Tibial nerve (tissue), 4 donors: ENCODE measurements around the gene CHTF8. TPM values are rescaled to one million over a fixed set of nuclear protein-coding genes. Genes with fewer than 3 reads are reported as not detected.

Source experiments
- DNase-seq, 2 donors: peaks; one replicate each; pipeline ENCODE4 v3.0.0-alpha.2; 2019; ENCODE audit warnings: low spot score in 2 of 2
- H3K27ac ChIP-seq, 4 donors: fragments of 200-600 bp; sonication (generic) in 3 of 4; one replicate each; pipeline ENCODE4 v1.5.1; 2017 to 2019; ENCODE audit warnings: mild to moderate bottlenecking in 1 of 4
- H3K27me3 ChIP-seq, 2 donors: fragments of 200-600 bp; sonication (generic) in 1 of 2; one replicate each; pipeline versions ENCODE4 v1.5.1 to v1.6.0; 2017 to 2019
- H3K36me3 ChIP-seq, 3 donors: fragments of 200-600 bp; sonication (generic); one replicate each; pipeline ENCODE4 v1.5.1; 2018 to 2019
- H3K4me1 ChIP-seq, 4 donors: fragments of 200-600 bp; sonication (generic) in 3 of 4; one replicate each; pipeline ENCODE4 v1.5.1; 2017 to 2019
- H3K4me3 ChIP-seq, 4 donors: fragments of 200-600 bp; sonication (generic) in 3 of 4; one replicate each; pipeline ENCODE4 v1.5.1; 2017 to 2019; ENCODE audit warnings: mild to moderate bottlenecking in 1 of 4, moderate library complexity in 1 of 4
- H3K9me3 ChIP-seq, 4 donors: fragments of 200-600 bp; sonication (generic) in 3 of 4; one replicate each; pipeline ENCODE4 v1.5.1; 2017 to 2019
- EP300 ChIP-seq, 2 donors: sonication (generic); formaldehyde crosslinking; IDR thresholded peaks; one replicate each; pipeline ENCODE4 v1.6.1; 2017; ENCODE audit warnings: antibody characterized with exemption in 2 of 2, mild to moderate bottlenecking in 1 of 2
- POLR2A ChIP-seq, 2 donors: fragments of 450-650 bp; IDR thresholded peaks; one replicate each; pipeline ENCODE4 v1.6.1; 2017; ENCODE audit warnings: antibody characterized with exemption in 2 of 2, mild to moderate bottlenecking in 2 of 2, moderate library complexity in 2 of 2
- WGBS, 2 donors: methylation state at CpG; one replicate each; pipeline ENCODE4 v1.1.5; 2018; 5-methylcytosine and 5-hydroxymethylcytosine counted together
- total RNA-seq, 4 donors: library from RNA; depleted of rRNA; stranded (reverse); fragments of >200 nt; gene quantifications; one replicate each; pipeline ENCODE4 v1.1.0, GENCODE V29; 2016
- TF ChIP-seq, protein P1 (sequence below), 5 experiments: fragments of 200-600 bp in 3 of 5; fragments of 450-650 bp in 2 of 5; sonication (generic) in 3 of 5; IDR thresholded peaks; one replicate each; pipeline ENCODE4 v1.5.1; 2016 to 2019; ENCODE audit warnings: antibody characterized with exemption in 5 of 5, mild to moderate bottlenecking in 3 of 5, moderate library complexity in 2 of 5

Gene CHTF8
- total RNA-seq, 4 donors from 2014 or later: 58.8 to 99.0 (median 76.5) TPM

DNA sequence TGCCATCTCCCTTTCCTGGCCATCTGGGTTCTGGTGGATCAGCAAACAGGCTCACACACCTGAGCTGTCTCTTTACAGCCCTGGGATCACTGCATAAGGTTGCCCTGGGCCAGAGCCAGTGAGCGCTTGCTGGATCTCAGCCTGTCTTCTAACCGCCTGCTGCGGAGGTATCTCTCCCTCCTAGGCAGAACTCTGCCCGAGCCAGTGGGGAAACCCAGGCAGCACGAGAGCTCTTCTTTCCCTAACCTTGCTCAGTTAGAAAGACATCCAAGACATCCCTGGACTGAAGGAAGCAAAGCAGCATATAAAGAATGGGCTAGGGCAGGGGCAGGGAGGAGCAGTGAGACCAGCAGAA is 20.5 kb downstream of the CHTF8 start:
- Histone ChIP-seq H3K9me3 (no peaks in the 10 kb centered on the region), H3K27ac (no peak overlapping the region), H3K4me1 (peaks cover 0 to 23% (median 14%) of the 10 kb centered on the region in 4 donors), H3K4me3 (no peak overlapping the region), H3K27me3 (peaks cover 0 to 13% of the 10 kb centered on the region in 2 donors), H3K36me3 (peaks cover 0 to 78% (median 6%) of the 10 kb centered on the region in 3 donors)
- 95 to 100% methylated on average over 5 of the region's 5 CpGs for WGBS, 2 donors
- no peak for DNase-seq
- TF ChIP-seq, protein P1, sequence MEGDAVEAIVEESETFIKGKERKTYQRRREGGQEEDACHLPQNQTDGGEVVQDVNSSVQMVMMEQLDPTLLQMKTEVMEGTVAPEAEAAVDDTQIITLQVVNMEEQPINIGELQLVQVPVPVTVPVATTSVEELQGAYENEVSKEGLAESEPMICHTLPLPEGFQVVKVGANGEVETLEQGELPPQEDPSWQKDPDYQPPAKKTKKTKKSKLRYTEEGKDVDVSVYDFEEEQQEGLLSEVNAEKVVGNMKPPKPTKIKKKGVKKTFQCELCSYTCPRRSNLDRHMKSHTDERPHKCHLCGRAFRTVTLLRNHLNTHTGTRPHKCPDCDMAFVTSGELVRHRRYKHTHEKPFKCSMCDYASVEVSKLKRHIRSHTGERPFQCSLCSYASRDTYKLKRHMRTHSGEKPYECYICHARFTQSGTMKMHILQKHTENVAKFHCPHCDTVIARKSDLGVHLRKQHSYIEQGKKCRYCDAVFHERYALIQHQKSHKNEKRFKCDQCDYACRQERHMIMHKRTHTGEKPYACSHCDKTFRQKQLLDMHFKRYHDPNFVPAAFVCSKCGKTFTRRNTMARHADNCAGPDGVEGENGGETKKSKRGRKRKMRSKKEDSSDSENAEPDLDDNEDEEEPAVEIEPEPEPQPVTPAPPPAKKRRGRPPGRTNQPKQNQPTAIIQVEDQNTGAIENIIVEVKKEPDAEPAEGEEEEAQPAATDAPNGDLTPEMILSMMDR (IDR thresholded peaks at IDR 0.05): no peak
- TF ChIP-seq EP300 (IDR thresholded peaks at IDR 0.05) (no peak), POLR2A (IDR thresholded peaks at IDR 0.05) (no peak)

DNA sequence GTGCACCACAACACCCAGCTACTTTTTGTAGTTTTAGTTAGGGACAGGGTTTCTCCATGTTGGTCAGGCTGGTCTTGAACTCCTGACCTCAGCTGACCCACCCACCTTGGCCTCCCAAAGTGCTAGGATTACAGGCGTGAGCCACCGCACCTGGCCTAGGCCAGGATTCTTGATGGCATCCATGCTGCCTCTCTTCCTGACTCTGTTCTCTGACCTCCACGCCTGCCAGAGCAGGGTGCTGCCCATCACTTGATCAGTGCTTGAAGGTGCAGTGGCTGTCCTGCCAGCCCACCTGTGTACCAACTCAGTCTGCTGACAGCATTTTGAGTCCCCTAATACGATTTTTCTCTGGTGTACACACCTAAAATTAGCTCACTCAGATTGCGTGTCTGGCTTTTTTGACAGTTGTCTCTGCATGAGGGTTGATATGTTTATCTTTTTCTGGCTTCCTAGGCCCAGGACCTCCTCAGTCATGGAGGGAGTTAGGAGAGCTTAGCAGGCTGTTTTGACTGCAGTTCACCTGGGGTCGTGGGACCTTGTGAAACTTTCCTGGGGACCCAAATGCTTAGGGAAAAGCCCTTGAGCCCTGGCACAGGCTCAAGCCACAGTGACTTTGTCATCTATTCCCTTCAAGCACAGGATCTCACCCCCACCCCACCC is 21.0 kb downstream of the CHTF8 start:
- peaks cover 0 to 25% (median 16%) of the 10 kb centered on the region in 4 donors for H3K4me1 ChIP-seq
- 89 to 90% methylated on average over 6 of the region's 6 CpGs for WGBS, 2 donors
- H3K4me3 ChIP-seq: no peak overlapping the region
- no peaks in the 10 kb centered on the region for H3K9me3 ChIP-seq
- DNase-seq: no peak
- H3K27ac ChIP-seq: no peak overlapping the region
- TF ChIP-seq EP300 (IDR thresholded peaks at IDR 0.05) (no peak), POLR2A (IDR thresholded peaks at IDR 0.05) (no peak)
- TF ChIP-seq, protein P1 (IDR thresholded peaks at IDR 0.05): no peak
- peaks cover 0 to 73% (median 6%) of the 10 kb centered on the region in 3 donors for H3K36me3 ChIP-seq
- H3K27me3 ChIP-seq: peaks cover 0 to 18% of the 10 kb centered on the region in 2 donors

DNA sequence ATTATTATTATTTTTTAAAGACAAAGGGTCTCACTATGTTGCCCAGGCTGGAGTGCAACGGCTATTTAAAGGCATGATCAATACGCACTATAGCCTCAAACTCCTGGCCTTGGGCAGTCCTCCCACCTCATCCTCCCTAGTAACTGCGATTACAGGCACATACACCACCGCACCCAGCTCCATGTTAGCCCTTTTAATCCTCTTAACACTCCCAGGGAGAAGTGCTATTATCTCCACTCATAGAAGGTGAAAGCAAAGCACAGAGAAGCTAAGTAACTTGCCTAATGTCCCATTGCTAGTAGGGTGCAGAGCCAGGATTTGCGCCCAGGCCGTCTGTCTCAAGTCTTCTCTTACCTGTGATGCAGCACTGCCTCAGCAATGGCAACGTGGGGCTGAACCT is 22.0 kb downstream of the CHTF8 start:
- no peak overlapping the region for H3K27ac ChIP-seq
- H3K27me3 ChIP-seq: peaks cover 0 to 24% of the 10 kb centered on the region in 2 donors
- no peak for TF ChIP-seq POLR2A (IDR thresholded peaks at IDR 0.05)
- no peak for TF ChIP-seq EP300 (IDR thresholded peaks at IDR 0.05)
- TF ChIP-seq, protein P1 (IDR thresholded peaks at IDR 0.05): no peak
- H3K4me1 ChIP-seq: peaks cover 0 to 30% (median 22%) of the 10 kb centered on the region in 4 donors
- DNase-seq: no peak
- no peaks in the 10 kb centered on the region for H3K9me3 ChIP-seq
- WGBS, 2 donors: 88 to 91% methylated on average over 7 of the region's 7 CpGs
- H3K36me3 ChIP-seq: peaks cover 0 to 63% (median 6%) of the 10 kb centered on the region in 3 donors
- H3K4me3 ChIP-seq: no peak overlapping the region

DNA sequence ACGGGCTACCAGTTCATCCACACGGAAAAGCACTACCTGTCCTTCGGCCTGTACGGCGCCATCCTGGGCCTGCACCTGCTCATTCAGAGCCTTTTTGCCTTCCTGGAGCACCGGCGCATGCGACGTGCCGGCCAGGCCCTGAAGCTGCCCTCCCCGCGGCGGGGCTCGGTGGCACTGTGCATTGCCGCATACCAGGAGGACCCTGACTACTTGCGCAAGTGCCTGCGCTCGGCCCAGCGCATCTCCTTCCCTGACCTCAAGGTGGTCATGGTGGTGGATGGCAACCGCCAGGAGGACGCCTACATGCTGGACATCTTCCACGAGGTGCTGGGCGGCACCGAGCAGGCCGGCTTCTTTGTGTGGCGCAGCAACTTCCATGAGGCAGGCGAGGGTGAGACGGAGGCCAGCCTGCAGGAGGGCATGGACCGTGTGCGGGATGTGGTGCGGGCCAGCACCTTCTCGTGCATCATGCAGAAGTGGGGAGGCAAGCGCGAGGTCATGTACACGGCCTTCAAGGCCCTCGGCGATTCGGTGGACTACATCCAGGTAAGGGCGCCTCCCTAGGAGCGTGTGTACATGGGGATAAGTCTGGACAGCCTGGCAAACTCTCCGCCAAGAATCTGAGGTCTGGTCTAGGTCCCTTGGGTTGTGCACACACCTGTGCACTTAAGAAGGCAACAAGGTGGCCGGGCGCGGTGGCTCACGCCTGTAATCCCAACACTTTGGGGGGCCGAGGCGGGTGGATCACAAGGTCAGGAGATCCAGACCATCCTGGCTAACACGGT is 22.7 kb downstream of the CHTF8 start:
- no peak for DNase-seq
- 94% methylated on average over 28 to 45 of the region's 48 CpGs for WGBS, 2 donors
- peaks cover 0 to 56% (median 6%) of the 10 kb centered on the region in 3 donors for H3K36me3 ChIP-seq
- H3K4me3 ChIP-seq: no peak overlapping the region
- peaks cover 0 to 27% of the 10 kb centered on the region in 2 donors for H3K27me3 ChIP-seq
- no peaks in the 10 kb centered on the region for H3K9me3 ChIP-seq
- TF ChIP-seq EP300 (IDR thresholded peaks at IDR 0.05) (no peak), POLR2A (IDR thresholded peaks at IDR 0.05) (no peak)
- TF ChIP-seq, protein P1 (IDR thresholded peaks at IDR 0.05): no peak
- H3K27ac ChIP-seq: no peak overlapping the region
- peaks cover 0 to 34% (median 23%) of the 10 kb centered on the region in 4 donors for H3K4me1 ChIP-seq

DNA sequence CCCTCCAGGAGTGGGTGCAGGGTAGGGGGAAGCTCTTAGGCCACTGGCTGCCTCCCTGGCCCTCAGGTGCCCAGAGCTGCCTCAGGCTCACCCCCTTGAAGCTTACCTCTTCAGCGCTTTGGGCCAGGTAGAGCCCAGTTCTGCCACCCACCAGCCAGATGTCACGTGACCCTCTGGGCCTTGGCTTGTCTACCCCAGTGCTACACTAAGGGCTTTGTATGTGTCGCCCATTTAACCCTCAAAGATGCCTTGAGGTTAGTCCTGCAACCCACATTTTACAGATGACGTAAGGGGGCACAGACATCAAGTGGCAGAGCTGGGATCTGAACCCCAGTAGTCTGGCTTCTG is 23.5 kb downstream of the CHTF8 start:
- Histone ChIP-seq H3K4me1 (peaks cover 0 to 34% (median 23%) of the 10 kb centered on the region in 4 donors), H3K27me3 (peaks cover 0 to 27% of the 10 kb centered on the region in 2 donors), H3K9me3 (no peaks in the 10 kb centered on the region), H3K4me3 (no peak overlapping the region), H3K27ac (no peak overlapping the region), H3K36me3 (peaks cover 0 to 48% (median 6%) of the 10 kb centered on the region in 3 donors)
- TF ChIP-seq, protein P1 (IDR thresholded peaks at IDR 0.05): no peak
- TF ChIP-seq EP300 (IDR thresholded peaks at IDR 0.05) (no peak), POLR2A (IDR thresholded peaks at IDR 0.05) (no peak)
- WGBS, 2 donors: 78 to 94% methylated on average over 4 of the region's 4 CpGs
- no peak for DNase-seq
